ENCODE data around the gene AXDND1.
"Not testable (repeated sequence)": the region's sequence is repeated elsewhere in the genome, so short reads cannot be mapped to it uniquely, and the experiment has no call there.

Gene AXDND1

DNA sequence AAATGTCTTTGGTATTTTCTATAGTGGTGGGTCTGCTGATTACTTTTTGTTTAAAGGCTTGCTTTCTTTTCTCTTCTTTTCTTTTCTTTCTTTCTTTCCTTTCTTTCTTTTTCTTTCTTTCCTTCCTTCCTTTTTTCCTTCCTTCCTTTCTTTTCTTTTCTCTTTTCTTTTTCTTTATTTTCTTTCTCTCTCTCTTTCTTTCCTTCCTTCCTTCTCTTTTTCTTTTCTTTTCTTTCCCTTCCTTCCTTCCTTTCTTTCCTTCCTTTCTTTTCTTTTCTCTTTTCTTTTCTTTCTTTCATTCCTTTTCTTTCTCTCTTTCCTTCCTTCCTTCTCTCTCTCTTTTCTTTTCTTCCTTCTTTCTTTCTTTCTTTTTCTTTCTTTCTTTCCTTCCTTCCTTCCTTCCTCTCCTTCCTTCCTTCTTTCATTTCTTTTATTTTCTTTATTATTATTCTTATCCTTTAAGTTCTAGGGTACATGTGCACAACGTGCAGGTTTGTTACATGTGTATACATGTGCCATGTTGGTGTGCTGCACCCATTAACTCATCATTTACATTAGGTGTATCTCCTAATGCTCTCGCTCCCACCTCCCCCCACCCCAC, 93.9 kb downstream of the AXDND1 start:
- FAIRE-seq = not testable (repeated sequence)

GRCh38 chr1:179465661-179466060, 99.9 kb downstream of the AXDND1 start:
- FAIRE-seq; DNase-seq (ENCODE audit: low spot score): not testable (repeated sequence)

More for the DNA sequence above, 93.9 kb downstream of the AXDND1 start:
- not testable (repeated sequence) for DNase-seq (ENCODE audit: low spot score)

DNA sequence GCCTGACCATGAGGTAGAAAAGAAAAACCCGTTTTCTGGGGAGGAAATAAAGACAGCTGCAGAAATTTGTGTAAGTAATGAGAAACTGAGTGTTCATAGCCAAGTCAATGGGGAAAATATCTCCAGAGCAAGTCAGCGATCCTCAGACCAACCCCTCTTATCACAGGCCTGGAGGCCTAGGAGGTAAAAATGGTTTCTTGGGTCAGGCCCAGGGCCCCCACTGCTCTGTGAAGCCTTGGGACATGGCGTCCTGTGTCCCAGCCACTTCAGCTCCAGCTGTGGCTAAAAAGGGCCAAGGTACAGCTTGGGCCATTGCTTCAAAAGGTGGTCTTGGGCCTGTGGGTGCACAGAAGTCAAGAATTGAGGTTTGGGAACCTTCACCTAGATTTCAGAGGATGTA, 108.9 kb downstream of the AXDND1 start:
- FAIRE-seq = no peak

DNA sequence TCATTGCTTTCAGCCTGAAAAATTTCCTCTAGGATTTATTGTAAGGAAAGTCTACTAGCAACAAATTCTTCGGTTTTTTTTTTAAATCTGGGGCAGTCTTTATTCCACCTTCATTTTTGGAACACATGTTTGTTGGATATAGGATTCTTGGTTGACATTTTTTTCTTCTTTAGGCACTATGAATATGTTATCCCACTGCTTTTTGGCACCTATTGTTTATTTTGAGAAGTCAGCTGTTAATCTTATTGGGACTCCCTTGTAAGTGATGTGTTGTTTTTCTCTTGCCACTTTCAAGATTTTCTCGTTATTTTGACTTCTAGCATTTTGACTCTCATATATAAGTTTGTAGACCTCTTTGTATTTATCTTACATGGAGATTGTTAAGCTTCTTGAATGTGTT, 110.7 kb downstream of the AXDND1 start:
- FAIRE-seq (no peak), DNase-seq (ENCODE audit: low spot score) (no peak)

More for the DNA sequence above, 108.9 kb downstream of the AXDND1 start:
- DNase-seq (ENCODE audit: low spot score) = no peak

GRCh38 chr1:179478370-179478769, 112.6 kb downstream of the AXDND1 start:
- DNase-seq (ENCODE audit: low spot score) (no peak), FAIRE-seq (no peak)

- FAIRE-seq = no peak
- no peak for DNase-seq (ENCODE audit: low spot score)
Observed at GRCh38 chr1:179490611-179491010, 124.8 kb downstream of the AXDND1 start.

- FAIRE-seq (no peak), DNase-seq (ENCODE audit: low spot score) (no peak)
Observed at GRCh38 chr1:179493323-179493722, 127.6 kb downstream of the AXDND1 start.

GRCh38 chr1:179506199-179506598, 140.4 kb downstream of the AXDND1 start:
- FAIRE-seq = no peak
- no peak for DNase-seq (ENCODE audit: low spot score)

GRCh38 chr1:179509384-179509783, 143.6 kb downstream of the AXDND1 start:
- no peak for DNase-seq (ENCODE audit: low spot score)
- FAIRE-seq = no peak

DNA sequence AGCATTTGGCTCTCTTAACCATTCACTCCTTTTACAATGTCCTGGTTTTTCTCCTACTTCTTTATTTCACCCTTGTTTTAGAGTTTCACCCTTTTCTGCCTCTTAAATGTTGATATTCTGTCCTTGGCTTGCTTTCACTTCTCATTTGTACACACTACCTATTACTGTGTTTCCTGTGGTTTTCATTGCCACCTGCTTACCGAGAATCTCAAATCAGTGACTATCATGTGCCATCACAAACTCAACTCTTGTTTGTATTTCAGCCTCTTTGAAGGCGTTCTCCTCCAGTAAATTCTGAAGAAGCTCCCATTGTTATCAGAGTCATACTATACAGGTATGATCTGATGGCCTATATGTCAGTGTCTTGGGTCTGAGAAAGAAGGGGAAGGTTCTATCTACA, 144.3 kb downstream of the AXDND1 start:
- FAIRE-seq = no peak

GRCh38 chr1:179516976-179517705, 151.4 kb downstream of the AXDND1 start:
- no peak for FAIRE-seq

More for the DNA sequence above, 144.3 kb downstream of the AXDND1 start:
- no peak for DNase-seq (ENCODE audit: low spot score)

GRCh38 chr1:179518544-179518943, 152.8 kb downstream of the AXDND1 start:
- DNase-seq (ENCODE audit: low spot score); FAIRE-seq: not testable (repeated sequence)

More at GRCh38 chr1:179516976-179517705, 151.4 kb downstream of the AXDND1 start:
- DNase-seq (ENCODE audit: low spot score) = no peak

DNA sequence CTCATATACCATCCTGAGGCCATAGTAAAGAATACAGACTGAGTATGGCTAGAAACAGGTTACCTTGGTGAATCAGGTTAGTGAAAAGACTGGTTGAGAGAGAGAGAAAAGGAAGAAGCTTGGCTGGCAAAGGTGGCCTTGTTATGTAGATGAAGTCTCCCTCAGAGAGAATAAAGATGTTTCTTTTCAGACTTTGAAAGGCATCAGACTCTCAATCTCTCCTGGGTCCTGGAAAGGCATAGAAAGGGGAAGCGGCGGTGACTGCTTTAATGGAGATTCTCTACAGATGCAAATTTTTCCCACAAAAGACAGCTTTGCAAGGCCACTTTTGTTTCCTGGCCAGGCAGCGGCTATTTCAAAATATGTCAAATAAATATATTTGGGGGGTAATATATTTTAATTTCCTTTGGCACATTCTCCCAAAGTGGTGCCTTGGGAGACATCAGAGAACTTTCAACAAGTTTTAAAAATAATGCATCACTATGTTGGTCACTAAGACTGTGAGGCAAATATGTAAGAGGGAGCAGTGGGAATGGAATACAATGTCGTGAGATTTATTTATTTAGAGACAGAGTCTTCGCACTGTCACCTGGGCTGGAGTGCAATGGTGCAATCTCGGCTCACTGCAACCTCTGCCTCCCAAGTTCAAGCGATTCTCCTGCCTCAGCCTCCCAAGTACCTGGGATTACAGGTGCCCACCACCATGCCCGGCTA, 163.9 kb downstream of the AXDND1 start:
- no peak for DNase-seq (ENCODE audit: low spot score)

GRCh38 chr1:179530352-179530751, 164.6 kb downstream of the AXDND1 start:
- FAIRE-seq (no peak), DNase-seq (ENCODE audit: low spot score) (no peak)

More for the DNA sequence above, 163.9 kb downstream of the AXDND1 start:
- no peak for FAIRE-seq

DNA sequence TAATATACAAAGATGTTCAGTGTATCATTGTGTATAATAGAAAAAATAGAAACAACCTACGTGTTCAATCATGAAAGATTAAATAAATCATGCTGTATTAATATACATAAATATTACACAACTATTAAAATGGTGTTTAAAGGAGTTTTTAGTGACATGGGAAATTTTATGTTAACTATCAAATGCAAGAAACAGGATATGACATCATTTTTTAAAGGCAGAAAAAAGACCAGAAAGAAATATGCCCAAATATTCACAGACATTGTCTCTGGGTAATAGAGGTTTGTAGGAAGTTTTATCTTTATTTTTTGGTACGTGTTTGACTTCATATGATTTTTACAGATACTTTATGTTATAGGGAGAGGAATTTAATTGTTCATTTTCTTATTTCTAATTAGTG, 176.0 kb downstream of the AXDND1 start:
- no peak for FAIRE-seq
- DNase-seq (ENCODE audit: low spot score) = no peak

DNA sequence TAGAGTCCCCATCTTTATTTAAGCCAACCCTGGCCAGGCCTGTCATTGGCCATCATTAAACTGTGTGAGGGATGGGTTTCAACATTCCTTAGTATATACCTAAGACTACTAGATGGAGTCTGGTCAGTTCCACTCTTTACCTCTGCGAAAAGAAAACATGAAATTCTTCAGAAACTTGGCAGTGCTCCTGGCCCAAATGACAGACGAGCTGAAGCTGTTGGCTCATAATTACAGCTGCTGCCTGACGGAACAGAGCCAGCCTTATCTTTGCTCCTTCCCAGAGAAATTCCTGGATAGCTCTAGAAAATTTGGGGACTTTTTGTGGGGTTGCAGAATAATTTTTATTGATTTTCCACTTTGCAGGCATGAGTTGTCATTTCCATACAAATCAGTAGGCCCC, 179.6 kb downstream of the AXDND1 start:
- FAIRE-seq (no peak), DNase-seq (ENCODE audit: low spot score) (no peak)

DNA sequence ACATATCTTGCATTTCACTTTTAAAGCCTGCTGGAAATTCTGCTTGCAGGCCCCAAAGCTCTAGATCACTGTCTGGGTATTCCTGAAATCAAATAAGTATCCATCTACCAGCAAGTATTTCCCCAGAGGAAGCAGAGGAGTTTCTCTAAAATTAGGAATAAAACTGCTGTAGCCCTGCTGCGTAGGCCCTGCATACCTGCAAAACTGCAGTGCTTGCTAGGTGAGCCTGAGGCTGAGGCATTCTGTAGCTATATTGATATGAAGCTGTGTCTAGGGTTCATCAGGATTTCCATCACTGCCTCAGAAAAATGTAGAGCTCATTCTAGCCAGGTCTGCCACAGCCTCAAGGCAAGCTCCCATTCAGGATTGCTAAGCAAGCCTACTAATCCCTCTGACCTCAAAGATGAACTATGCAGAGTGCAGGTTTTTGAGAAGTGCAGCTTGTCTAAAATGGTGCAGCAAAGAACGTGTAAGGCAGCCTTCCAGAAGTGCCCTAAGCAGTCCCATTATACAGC, 181.3 kb downstream of the AXDND1 start:
- no peak for DNase-seq (ENCODE audit: low spot score)
- no peak for FAIRE-seq

GRCh38 chr1:179548666-179549367, 183.0 kb downstream of the AXDND1 start:
- DNase-seq (ENCODE audit: low spot score) (no peak), FAIRE-seq (no peak)

DNA sequence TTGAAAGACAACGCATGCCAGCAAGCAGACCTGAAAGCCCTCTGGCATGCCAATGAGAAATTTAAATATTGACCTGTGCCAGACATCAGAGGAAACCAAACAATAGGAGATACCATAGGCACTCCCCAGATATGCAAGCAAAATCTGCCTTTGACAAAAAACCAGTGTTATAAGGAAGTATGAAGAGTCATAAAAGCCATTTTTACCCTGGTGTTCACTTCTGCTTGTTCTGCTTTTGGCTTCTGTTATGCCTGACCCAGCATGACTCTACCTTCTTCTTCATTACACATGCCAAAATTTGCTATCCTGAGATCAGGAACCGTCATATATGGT, 183.6 kb downstream of the AXDND1 start:
- FAIRE-seq (no peak), DNase-seq (ENCODE audit: low spot score) (no peak)

DNA sequence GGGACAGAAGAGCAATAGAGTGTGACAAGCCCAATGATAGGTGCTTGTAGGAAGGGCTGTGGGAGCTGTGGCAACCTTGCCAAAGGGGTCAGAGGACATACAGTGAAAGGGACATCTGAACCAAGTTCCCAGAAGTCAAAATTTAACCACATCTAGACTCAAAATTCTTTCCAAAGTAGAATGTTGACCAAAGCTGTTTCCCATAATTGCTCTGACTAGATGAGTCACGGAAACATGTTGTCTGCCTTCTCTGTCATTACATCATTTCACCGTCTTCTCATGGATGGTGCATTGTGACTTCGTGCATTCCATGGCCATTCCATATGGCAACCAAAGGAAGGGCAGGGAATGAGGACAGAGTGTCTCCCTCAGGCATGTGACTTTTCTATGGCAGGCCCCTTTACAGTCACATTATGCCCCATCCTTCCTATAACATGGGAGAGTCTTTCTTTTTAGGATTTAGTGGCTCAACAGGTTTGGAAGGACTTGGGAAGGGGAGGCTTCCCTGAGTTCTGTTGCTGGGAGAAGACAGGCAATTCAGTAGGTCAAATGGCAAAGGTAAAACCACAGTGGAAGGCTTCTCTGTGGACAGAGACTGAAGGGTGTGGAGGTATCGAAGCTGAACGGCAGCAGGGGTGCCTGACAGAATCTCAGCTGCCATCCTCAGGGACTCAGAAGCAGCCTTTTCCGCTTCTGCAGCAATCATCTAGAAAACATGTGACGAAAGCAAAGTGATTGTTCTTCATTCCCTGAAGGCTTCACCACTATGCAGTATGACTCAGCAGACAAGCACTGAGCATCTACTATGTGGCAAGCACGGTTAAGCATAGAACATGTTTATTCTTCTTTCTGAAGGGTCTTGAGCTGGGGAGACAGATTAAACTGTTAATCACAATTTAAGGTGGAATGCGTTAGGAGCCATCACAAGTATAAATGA, 185.2 kb downstream of the AXDND1 start:
- DNase-seq (ENCODE audit: low spot score) = peak; percentile 60
- no peak for FAIRE-seq
